Measurements from ENCODE around the gene HOXD10. TPM values are rescaled to one million over a fixed set of nuclear protein-coding genes. Genes with fewer than 3 reads are reported as not detected.

The HOXD10 gene
- polyA plus RNA-seq, 1 donor from 2014 or later, result not detected

DNA sequence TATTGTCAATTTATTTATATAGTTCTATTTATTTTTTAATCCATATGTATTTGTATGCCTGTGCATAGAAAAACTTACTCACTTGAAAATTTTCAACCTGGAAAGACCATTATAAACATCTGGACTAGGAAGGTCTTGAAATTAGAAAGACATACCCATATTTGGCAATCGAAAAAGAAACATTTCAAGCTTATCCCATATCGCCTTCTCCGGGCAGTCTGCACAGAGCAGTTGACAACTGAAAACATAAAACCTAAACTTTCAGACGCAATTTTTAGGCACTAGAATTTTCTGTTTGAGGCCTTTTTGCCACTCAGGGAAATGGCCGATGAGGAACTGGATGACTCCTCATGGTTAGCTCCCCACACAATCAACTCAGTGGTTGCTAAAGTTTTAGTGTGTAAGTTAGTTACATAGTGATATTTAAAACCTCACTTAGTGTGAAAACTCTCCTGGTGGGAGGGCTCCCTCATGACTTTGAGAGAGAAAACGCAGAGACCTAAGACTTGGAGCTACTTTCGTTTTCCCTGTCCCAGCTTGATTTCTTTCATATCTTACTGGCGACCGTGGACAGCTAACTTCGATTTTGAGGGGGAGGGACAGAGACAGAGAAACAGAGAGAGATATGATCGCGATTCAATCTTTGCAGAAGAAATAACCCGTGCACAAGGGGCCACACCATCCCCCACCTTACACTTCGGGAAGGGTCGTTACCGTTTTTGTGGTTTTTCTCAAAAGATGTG lies 20.2 kb upstream of the HOXD10 start:
- H4K20me1 ChIP-seq (ENCODE audit: insufficient read depth), result no peaks in the 10 kb centered on the region
- H3K27ac ChIP-seq (ENCODE audit: low read length), result no peak overlapping the region
- no peaks in the 10 kb centered on the region for H3F3A ChIP-seq (ENCODE audit: insufficient read depth, low read length, poor library complexity, severe bottlenecking)
- no peak overlapping the region for H2AFZ ChIP-seq (ENCODE audit: low read depth, low read length)
- H3K9me3 ChIP-seq (ENCODE audit: low read length), result peaks cover 7% of the 10 kb centered on the region
- no peak overlapping the region for H3K9ac ChIP-seq (ENCODE audit: low read length)
- H3K27me3 ChIP-seq (ENCODE audit: insufficient read depth, low read depth, low read length), result peaks cover 99% of the 10 kb centered on the region
- no peaks in the 10 kb centered on the region for H3K79me2 ChIP-seq (replicated peaks; ENCODE audit: insufficient read depth, low read length)
- no peaks in the 10 kb centered on the region for H3K36me3 ChIP-seq (ENCODE audit: insufficient read depth, low read length)
- H3K9me2 ChIP-seq (ENCODE audit: insufficient read depth, low read length), result no peaks in the 10 kb centered on the region
- no peak overlapping the region for H3K4me3 ChIP-seq (ENCODE audit: low read length)
- no peak overlapping the region for H3K4me2 ChIP-seq (ENCODE audit: low read length)
- TF ChIP-seq POLR2AphosphoS5 (IDR thresholded peaks at IDR 0.05) (peak; percentile 64), EP300 (conservative IDR thresholded peaks at IDR 0.05; ENCODE audit: poor library complexity, severe bottlenecking) (no peak)

- no peaks in the 10 kb centered on the region for H4K20me1 ChIP-seq (ENCODE audit: insufficient read depth)
- H3K79me2 ChIP-seq (replicated peaks; ENCODE audit: insufficient read depth, low read length), result no peaks in the 10 kb centered on the region
- peak overlapping the region; percentile 44 for H3K4me2 ChIP-seq (ENCODE audit: low read length)
- H3K9me3 ChIP-seq (ENCODE audit: low read length), result peaks cover 7% of the 10 kb centered on the region
- no peak overlapping the region for H3K27ac ChIP-seq (ENCODE audit: low read length)
- H3K9ac ChIP-seq (ENCODE audit: low read length), result no peak overlapping the region
- no peaks in the 10 kb centered on the region for H3K36me3 ChIP-seq (ENCODE audit: insufficient read depth, low read length)
- no peaks in the 10 kb centered on the region for H3K9me2 ChIP-seq (ENCODE audit: insufficient read depth, low read length)
- no peaks in the 10 kb centered on the region for H3F3A ChIP-seq (ENCODE audit: insufficient read depth, low read length, poor library complexity, severe bottlenecking)
- peak; percentile 86 for TF ChIP-seq RAD21 (conservative IDR thresholded peaks at IDR 0.05)
- TF ChIP-seq, protein P1, sequence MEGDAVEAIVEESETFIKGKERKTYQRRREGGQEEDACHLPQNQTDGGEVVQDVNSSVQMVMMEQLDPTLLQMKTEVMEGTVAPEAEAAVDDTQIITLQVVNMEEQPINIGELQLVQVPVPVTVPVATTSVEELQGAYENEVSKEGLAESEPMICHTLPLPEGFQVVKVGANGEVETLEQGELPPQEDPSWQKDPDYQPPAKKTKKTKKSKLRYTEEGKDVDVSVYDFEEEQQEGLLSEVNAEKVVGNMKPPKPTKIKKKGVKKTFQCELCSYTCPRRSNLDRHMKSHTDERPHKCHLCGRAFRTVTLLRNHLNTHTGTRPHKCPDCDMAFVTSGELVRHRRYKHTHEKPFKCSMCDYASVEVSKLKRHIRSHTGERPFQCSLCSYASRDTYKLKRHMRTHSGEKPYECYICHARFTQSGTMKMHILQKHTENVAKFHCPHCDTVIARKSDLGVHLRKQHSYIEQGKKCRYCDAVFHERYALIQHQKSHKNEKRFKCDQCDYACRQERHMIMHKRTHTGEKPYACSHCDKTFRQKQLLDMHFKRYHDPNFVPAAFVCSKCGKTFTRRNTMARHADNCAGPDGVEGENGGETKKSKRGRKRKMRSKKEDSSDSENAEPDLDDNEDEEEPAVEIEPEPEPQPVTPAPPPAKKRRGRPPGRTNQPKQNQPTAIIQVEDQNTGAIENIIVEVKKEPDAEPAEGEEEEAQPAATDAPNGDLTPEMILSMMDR (IDR thresholded peaks at IDR 0.05; ENCODE audit: poor library complexity, severe bottlenecking), result peak; percentile 86
- TF ChIP-seq POLR2AphosphoS5 (IDR thresholded peaks at IDR 0.05), result no peak
- peak; percentile 84 for TF ChIP-seq SMC3 (conservative IDR thresholded peaks at IDR 0.05; ENCODE audit: poor library complexity)
- H3K27me3 ChIP-seq (ENCODE audit: insufficient read depth, low read depth, low read length), result peaks cover 99% of the 10 kb centered on the region
- peak overlapping the region; percentile 64 for H3K4me3 ChIP-seq (ENCODE audit: low read length)
- no peak overlapping the region for H2AFZ ChIP-seq (ENCODE audit: low read depth, low read length)
These were observed 19.4 kb upstream of the HOXD10 start for GRCh38 chr2:176096986-176097819.

DNA sequence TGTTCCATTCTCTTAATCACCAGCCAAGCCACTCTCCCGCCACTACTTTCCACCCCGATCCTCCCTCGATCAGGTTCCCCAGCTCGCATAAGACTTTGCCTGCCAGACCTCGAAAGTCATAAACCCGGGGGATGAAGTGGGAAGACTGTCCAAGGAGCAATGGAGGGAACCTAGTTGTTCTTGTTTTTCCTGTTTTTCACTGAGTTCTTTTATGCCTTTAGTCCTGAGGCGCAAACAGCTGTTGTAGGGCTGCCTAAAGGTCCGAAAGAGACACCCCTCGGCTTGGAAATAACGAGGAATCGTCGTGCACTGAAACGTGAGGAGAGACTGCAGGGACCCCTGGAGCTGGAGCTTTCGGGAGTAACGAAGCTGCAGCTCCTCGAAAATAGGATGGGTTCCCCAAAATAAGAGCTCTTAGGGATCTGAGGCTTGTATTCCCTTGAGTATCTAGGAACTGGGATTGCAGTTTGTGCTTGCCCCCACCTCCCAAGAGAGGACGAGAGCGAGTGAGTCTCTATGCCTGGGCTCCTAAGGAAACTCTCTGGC lies 18.7 kb upstream of the HOXD10 start:
- Histone ChIP-seq H3K27me3 (ENCODE audit: insufficient read depth, low read depth, low read length) (peaks cover 100% of the 10 kb centered on the region), H3K79me2 (replicated peaks; ENCODE audit: insufficient read depth, low read length) (no peaks in the 10 kb centered on the region), H4K20me1 (ENCODE audit: insufficient read depth) (no peaks in the 10 kb centered on the region), H3F3A (ENCODE audit: insufficient read depth, low read length, poor library complexity, severe bottlenecking) (no peaks in the 10 kb centered on the region), H3K36me3 (ENCODE audit: insufficient read depth, low read length) (no peaks in the 10 kb centered on the region), H3K27ac (ENCODE audit: low read length) (no peak overlapping the region), H3K4me2 (ENCODE audit: low read length) (no peak overlapping the region), H3K4me3 (ENCODE audit: low read length) (peak overlapping the region; percentile 64), H3K9me2 (ENCODE audit: insufficient read depth, low read length) (no peaks in the 10 kb centered on the region), H3K9ac (ENCODE audit: low read length) (no peak overlapping the region), H3K9me3 (ENCODE audit: low read length) (peaks cover 7% of the 10 kb centered on the region), H2AFZ (ENCODE audit: low read depth, low read length) (no peak overlapping the region)
- TF ChIP-seq SMC3 (conservative IDR thresholded peaks at IDR 0.05; ENCODE audit: poor library complexity) (no peak), RAD21 (conservative IDR thresholded peaks at IDR 0.05) (peak; percentile 13)
- TF ChIP-seq, protein P1 (IDR thresholded peaks at IDR 0.05; ENCODE audit: poor library complexity, severe bottlenecking), result peak; percentile 48
